GM12878 (cell line): ENCODE results near the gene HNRNPLL.

Experiments used
- BRCA1 ChIP-seq: IDR thresholded peaks from 2 replicates; pipeline ENCODE4 v1.6.1; 2011; ENCODE audit warnings: low read depth, low read length, improper control_type of control experiment
- JUNB ChIP-seq: IDR thresholded peaks from 2 replicates; pipeline ENCODE4 v1.6.1; 2016; ENCODE audit warnings: antibody characterized with exemption, mild to moderate bottlenecking
- MEF2A ChIP-seq: IDR thresholded peaks from 2 replicates; pipeline ENCODE4 v1.6.1; 2011; ENCODE audit warnings: low read depth, mild to moderate bottlenecking, low read length, moderate library complexity; ENCODE audit not compliant: insufficient read depth
- MXI1 ChIP-seq: fragments of 150-350 bp; IDR thresholded peaks from 2 replicates; pipeline ENCODE4 v1.6.1; 2011; ENCODE audit warnings: low read depth, mild to moderate bottlenecking, inconsistent platforms, low read length, improper control_type of control experiment
- POLR2A ChIP-seq: IDR thresholded peaks from 2 replicates; pipeline ENCODE4 v1.6.1; 2011; ENCODE audit warnings: low read depth, mild to moderate bottlenecking, low read length
- POLR2AphosphoS5 ChIP-seq: IDR thresholded peaks from 2 replicates; pipeline ENCODE4 v1.6.1; 2011; ENCODE audit warnings: mild to moderate bottlenecking, low read length, inconsistent platforms
- RAD21 ChIP-seq: IDR thresholded peaks from 2 replicates; pipeline ENCODE4 v1.6.1; 2011; ENCODE audit warnings: mild to moderate bottlenecking, low read depth, low read length, moderate library complexity; ENCODE audit not compliant: insufficient read depth
- SREBF1 ChIP-seq: IDR thresholded peaks from 2 replicates; pipeline ENCODE4 v1.6.1; 2012; ENCODE audit warnings: mild to moderate bottlenecking, low read length
- YY1 ChIP-seq: IDR thresholded peaks from 2 replicates; pipeline ENCODE4 v1.6.1; 2011; ENCODE audit warnings: low read depth, mild to moderate bottlenecking, low read length
- ZNF207 ChIP-seq: fragments of 450-650 bp; IDR thresholded peaks from 2 replicates; pipeline ENCODE4 v1.6.1; 2014; ENCODE audit warnings: antibody characterized with exemption, mild to moderate bottlenecking, borderline replicate concordance
- TF ChIP-seq, protein P1 (sequence below), 3 experiments: IDR thresholded peaks in 2 of 3; conservative IDR thresholded peaks in 1 of 3; 2 replicates each; pipeline ENCODE4 v1.5.1; 2011; ENCODE audit warnings: low read depth in 3 of 3, low read length in 3 of 3, mild to moderate bottlenecking in 3 of 3, control low read depth in 2 of 3, moderate library complexity in 2 of 3, inconsistent platforms in 1 of 3, mixed read lengths in 1 of 3; ENCODE audit not compliant: control insufficient read depth in 2 of 3, insufficient read depth in 1 of 3; ENCODE audit errors: extremely low read depth in 1 of 3
- TF ChIP-seq, protein P2 (sequence below): fragments of 450-650 bp; formaldehyde crosslinking; IDR thresholded peaks from 2 replicates; pipeline ENCODE4 v1.4.0; 2020; ENCODE audit warnings: mild to moderate bottlenecking, moderate library complexity
- TF ChIP-seq, protein P3 (sequence below): IDR thresholded peaks from 2 replicates; pipeline ENCODE4 v1.6.1; 2011; ENCODE audit warnings: low read depth, low read length, improper control_type of control experiment, borderline replicate concordance
- TF ChIP-seq, protein P4 (sequence below): IDR thresholded peaks from 2 replicates; pipeline ENCODE4 v1.6.1; 2012; ENCODE audit warnings: low read depth, low read length, improper control_type of control experiment

DNA sequence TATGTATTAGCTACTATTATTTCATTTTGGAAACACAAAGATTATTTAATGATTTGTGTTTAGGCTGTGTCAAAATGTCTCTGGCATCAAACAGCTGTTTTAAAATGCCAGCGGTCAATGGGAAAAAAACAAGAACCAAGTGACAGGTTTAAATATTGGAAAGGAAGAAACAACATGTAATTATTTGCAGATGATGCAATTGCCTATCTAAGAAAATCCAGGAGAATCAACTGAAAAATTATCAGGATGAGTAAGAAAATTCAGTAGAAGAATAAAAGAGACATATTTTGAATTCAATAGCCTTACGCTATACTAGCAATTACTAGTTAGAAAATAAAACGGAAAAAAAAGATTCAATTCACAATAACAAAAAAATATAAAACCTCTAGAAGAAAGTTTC lies 51.6 kb downstream of the HNRNPLL start:
- no peak for TF ChIP-seq MEF2A
- no peak for TF ChIP-seq SREBF1
- TF ChIP-seq, protein P1, sequence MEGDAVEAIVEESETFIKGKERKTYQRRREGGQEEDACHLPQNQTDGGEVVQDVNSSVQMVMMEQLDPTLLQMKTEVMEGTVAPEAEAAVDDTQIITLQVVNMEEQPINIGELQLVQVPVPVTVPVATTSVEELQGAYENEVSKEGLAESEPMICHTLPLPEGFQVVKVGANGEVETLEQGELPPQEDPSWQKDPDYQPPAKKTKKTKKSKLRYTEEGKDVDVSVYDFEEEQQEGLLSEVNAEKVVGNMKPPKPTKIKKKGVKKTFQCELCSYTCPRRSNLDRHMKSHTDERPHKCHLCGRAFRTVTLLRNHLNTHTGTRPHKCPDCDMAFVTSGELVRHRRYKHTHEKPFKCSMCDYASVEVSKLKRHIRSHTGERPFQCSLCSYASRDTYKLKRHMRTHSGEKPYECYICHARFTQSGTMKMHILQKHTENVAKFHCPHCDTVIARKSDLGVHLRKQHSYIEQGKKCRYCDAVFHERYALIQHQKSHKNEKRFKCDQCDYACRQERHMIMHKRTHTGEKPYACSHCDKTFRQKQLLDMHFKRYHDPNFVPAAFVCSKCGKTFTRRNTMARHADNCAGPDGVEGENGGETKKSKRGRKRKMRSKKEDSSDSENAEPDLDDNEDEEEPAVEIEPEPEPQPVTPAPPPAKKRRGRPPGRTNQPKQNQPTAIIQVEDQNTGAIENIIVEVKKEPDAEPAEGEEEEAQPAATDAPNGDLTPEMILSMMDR (IDR thresholded peaks at IDR 0.05 in 2 of 3, conservative IDR thresholded peaks at IDR 0.05 in 1 of 3; ENCODE audit: control insufficient read depth in 2 of 3, extremely low read depth in 1 of 3, insufficient read depth in 1 of 3, low read depth in 3 of 3, low read length in 3 of 3): no peak
- no peak for TF ChIP-seq MXI1
- TF ChIP-seq, protein P2, sequence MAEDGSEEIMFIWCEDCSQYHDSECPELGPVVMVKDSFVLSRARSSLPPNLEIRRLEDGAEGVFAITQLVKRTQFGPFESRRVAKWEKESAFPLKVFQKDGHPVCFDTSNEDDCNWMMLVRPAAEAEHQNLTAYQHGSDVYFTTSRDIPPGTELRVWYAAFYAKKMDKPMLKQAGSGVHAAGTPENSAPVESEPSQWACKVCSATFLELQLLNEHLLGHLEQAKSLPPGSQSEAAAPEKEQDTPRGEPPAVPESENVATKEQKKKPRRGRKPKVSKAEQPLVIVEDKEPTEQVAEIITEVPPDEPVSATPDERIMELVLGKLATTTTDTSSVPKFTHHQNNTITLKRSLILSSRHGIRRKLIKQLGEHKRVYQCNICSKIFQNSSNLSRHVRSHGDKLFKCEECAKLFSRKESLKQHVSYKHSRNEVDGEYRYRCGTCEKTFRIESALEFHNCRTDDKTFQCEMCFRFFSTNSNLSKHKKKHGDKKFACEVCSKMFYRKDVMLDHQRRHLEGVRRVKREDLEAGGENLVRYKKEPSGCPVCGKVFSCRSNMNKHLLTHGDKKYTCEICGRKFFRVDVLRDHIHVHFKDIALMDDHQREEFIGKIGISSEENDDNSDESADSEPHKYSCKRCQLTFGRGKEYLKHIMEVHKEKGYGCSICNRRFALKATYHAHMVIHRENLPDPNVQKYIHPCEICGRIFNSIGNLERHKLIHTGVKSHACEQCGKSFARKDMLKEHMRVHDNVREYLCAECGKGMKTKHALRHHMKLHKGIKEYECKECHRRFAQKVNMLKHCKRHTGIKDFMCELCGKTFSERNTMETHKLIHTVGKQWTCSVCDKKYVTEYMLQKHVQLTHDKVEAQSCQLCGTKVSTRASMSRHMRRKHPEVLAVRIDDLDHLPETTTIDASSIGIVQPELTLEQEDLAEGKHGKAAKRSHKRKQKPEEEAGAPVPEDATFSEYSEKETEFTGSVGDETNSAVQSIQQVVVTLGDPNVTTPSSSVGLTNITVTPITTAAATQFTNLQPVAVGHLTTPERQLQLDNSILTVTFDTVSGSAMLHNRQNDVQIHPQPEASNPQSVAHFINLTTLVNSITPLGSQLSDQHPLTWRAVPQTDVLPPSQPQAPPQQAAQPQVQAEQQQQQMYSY (CRISPR knock-in tag): no peak
- TF ChIP-seq JUNB: no peak
- no peak for TF ChIP-seq RAD21
- TF ChIP-seq YY1: no peak
- TF ChIP-seq BRCA1: no peak
- no peak for TF ChIP-seq POLR2AphosphoS5
- TF ChIP-seq, protein P3, sequence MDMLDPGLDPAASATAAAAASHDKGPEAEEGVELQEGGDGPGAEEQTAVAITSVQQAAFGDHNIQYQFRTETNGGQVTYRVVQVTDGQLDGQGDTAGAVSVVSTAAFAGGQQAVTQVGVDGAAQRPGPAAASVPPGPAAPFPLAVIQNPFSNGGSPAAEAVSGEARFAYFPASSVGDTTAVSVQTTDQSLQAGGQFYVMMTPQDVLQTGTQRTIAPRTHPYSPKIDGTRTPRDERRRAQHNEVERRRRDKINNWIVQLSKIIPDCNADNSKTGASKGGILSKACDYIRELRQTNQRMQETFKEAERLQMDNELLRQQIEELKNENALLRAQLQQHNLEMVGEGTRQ: no peak
- no peak for TF ChIP-seq POLR2A
- TF ChIP-seq, protein P4, sequence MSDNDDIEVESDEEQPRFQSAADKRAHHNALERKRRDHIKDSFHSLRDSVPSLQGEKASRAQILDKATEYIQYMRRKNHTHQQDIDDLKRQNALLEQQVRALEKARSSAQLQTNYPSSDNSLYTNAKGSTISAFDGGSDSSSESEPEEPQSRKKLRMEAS: no peak
- TF ChIP-seq ZNF207: no peak
